ENCODE measurements around the gene KRT40.

- TF ChIP-seq CTCF (IDR thresholded peaks at IDR 0.05) (no peak), POLR2A (IDR thresholded peaks at IDR 0.05) (no peak)
Measured at GRCh38 chr17:40952661-40953060, 31.5 kb downstream of the KRT40 start.
